HG03025 (cell line): ENCODE results near the gene CDON.
"Not testable (repeated sequence)": the region's sequence is repeated elsewhere in the genome, so short reads cannot be mapped to it uniquely, and the experiment has no call there.

Experiments used
- ATAC-seq: cut with Tn5 transposase; IDR thresholded peaks from one replicate; pipeline ENCODE4 v1.9.1; 2021; ENCODE audit warnings: mild to moderate bottlenecking, moderate library complexity; ENCODE audit not compliant: unreplicated experiment, low FRiP score

CDON gene

DNA sequence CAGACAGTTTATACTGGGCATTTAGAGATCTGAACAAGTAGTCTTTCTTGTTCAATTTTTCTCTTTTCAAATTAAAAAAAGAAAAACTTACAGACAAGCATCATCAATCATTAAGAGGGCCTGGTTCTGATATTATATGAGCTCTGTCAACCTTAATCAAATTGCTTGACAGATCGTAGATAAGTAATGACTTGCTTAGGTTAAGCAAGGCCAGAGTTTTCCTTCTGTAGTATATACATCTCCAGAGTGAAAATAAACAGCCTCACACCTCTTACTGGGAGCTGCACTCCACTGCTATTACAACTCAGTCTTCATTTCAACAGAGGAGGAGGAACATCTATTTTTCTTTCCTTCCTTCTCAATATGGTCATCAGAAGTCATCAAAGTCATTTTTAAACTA lies 13.5 kb downstream of the CDON start:
- no peak for ATAC-seq

DNA sequence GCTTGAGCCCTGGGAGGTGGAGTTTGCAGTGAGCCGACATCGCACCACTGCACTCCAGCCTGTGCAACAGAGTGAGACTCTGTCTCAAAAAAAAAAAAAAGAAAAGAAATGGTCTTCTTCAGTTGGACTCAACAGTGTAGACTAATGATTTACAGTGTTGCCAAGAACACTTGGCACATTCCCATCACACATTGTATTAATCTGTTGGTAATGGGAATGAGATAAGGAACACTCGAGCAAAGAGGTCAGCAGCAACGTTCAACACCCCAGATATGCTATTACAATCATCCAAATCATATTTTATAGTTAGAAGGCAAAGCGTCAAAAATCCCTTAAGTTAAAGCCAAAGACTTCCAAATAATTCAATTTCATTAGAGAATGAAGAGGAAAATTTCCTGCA lies 14.5 kb downstream of the CDON start:
- no peak for ATAC-seq

DNA sequence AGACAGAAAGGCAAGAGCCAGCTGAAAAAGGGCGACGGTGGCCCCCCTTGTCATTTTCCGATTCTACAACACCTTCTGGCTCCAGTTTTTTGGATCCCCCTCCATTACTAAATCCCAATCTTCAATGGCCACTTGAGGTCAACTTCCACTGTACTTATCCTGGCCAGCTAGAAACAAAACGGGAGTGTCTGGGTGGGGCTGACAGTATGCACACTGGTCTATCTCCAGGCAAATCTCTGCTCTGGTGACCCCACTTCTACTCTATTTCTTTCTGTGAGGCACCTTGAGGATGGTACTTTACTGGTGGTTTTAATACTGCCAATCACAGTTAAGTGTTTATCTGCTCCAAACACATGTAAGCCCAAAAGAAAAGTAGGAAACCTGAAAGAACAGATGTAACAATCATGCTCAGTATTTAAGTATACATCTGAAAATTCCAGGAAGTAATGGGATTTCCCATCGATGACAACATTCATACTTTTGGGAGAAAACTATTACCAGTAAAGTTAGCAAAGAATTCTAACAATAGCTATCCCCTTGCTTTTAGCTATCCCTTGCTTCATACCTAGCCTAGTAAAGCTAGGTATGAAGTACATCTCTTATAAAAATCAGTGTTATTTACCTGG lies 16.0 kb downstream of the CDON start:
- no peak for ATAC-seq

DNA sequence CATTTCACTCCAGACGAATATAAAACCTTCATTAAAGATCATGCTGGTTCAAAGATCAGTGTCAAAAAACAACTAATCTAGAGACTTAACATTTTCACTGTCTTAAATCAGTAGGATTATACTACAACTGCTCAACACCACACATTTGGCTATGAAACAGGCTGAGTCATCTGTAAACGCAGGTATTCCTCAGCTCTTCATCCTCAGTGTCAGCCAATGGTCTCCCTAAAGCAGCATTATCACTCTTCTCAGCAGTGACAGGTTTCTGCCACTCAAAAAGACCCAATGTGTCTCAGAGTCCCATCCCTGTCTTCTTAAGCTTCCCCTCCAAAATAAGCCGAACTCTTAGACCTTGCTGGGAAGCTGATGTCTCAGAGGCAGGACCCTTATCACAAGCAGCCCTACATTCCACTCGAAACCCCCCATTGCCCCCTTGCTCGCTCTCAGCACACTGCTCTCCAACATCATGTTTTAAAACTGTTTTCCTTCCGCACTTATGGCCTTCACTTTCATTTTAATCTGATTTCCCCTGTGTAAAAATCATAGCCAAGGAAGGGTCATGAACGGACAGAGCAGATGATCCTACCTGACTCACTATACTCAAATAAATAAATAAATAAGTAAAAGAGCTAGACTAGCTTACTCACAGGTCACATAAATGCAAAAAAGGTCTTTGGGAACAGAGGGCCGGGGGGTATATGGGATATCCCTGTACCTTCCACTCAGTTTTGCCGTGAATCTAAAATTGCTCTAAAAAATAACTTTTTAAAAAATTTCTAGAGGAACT lies 23.0 kb downstream of the CDON start:
- no peak for ATAC-seq

DNA sequence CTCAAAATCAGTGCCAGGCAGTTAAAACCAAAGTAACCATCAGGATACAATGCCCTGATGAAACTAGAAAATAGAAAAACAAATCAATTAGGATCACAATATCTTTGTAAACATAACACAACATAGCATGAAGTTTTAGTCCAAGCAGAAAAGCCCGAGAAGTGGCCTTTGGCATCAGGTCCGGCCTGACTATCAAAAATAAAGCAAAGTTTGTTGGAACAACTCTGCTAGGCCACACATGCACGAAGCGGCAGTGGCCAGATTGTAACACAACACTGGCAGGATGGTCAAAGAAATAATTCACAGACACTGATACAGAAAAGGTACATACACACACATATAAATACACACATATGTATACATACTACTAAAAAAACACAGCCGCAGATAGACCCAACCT lies 26.9 kb downstream of the CDON start:
- no peak for ATAC-seq

DNA sequence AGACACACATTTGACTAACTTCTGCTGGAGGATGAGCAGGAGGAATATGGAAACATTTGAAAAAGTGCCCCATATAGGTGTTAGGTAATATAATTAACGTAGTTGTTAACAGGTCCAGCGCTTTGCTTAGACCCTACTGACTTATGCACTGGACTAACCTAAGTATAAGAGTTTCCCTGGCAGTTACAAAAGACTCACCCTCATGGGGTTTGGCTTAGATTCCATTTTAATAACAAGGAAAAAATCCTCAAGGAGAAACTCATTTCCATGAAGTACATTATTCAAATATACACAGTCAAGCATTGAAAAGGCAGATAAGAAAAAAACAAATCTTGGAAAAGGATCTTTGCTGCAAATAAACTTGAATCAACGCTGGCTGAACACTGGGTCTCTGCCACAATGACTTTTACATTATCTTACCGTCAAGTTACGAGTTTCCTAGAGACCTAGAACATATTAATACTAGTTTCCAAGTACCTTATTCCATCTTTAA lies 27.7 kb downstream of the CDON start:
- no peak for ATAC-seq

DNA sequence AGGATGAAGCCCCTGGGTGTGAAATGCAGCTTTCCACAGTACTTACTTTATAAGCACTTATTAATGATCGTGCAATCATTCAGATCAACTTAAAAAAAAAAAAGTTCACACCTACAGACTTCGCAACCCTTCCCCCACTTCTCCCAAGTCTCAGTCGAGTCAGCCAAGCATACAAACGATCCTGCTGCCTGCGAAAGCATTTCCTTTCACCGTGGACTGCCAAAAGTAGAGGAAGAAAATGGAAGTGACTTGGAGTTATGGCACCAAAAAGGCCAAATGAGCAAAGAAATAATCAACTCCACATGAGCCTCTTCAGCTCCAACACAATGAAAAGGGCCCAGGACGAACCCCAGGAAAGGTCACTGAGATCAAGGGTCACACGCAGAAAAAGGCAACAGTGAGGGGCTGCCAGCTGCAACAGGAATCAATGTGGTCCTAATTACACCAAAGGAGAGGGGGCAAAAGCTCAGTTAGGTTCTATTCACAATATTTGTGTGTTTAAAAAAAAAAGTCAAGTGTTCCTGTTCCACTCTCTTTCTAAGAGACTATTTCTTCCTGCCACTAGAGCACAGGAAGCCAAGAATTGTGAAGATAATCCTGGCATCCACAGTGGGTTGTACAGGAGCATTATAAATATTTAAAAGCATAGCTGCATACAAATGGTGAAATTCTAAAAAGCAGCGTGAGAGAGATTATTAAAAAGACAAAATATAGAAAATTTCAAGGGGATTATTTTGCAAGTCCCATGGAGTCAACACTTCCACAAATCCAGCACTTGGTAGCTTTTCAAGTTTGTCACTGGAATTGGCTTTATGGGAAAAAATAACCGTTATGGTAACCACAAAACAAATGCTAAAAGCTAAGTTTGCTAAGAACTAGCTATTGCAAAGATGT lies 28.4 kb downstream of the CDON start:
- ATAC-seq: no peak

DNA sequence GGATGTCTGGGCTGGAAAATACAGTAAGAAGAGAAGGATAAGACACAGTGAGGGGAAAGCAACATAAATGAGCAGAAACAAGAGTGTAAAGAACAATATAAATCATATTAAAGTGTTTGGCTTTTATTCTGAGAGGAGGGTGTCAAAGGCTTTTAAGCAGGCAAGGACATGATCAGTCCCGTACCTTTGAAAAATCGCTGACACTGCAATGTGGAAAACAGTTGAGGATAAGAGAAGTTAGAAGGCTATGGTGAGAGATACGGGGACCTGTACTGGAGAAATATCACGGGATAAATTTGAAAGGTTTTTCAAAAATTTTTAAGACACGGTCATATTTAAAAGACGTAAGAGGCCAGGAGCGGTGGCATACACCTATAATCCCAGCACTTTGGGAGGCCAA lies 30.3 kb downstream of the CDON start:
- ATAC-seq: no peak

DNA sequence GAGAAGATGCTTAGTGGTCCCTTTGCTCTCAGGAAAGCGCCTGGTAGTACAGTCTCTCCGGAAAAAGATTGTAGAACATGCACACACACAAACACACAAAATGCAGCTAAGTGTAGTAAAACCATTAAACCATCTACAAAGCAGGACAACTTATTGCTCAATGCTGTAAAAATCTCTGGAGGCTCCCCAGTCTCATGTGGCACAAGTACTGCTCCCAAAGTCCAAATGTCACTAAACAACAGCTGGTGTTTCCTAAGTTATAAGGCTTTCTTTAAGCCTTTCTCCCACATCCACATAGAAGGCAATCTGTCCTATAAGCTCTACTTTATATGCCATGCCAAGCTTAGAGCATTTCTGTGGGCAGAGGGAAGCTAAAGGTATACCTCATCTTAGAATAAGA lies 32.9 kb downstream of the CDON start:
- ATAC-seq: no peak

DNA sequence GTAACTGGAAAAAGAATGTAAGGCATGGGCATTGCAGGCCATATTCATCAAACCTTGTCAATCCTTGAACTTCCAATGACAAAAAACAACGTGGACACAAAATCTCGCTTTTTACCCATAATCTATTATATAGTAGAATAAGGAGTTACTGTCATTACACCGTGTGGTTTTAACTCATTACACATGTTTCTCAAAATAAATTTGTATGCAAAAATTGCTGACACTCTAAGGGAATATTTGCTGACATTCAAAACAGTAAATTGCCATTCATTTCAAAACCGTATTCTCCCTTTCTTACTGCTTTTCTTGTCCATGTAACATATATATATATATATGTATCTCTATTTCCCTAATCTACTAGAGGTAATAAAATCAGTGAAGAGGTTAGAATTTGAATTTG lies 33.4 kb downstream of the CDON start:
- no peak for ATAC-seq

DNA sequence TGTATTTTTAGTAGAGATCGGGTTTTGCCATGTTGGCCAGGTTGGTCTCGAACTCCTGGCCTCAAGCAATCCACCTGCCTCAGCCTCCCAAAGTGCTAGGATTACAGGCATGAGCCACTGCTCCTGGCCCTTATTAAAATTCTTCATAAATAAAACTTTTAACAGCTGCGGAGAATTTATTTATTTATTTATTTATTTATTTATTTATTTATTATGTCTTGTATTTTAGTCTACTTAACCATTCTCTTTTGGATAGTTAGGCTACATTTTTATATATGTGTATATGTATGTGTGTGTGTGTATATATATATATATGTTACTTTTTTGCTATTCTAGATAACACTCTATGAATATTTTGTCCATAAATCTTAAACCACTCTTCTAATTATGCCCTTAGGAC lies 34.1 kb downstream of the CDON start:
- ATAC-seq: not testable (repeated sequence)

DNA sequence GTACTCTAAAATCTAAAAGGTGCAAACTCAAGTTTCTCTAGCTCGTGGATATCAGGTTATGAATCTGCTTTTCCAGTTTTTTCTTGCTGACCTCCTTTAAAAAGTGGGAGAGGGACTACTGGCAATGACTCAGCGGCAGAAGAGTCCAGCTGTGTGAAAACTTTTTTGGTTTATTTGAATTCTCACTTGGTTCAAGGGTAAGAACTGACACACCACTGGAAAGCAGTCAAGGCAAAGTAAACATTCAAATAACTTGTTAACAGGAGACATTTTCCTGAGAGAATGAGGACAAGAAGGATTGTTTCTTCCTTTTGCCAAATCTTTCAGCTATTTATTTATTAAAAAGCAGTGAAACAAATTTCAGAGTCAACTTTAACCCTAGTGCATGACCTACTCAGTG lies 36.1 kb downstream of the CDON start:
- no peak for ATAC-seq

DNA sequence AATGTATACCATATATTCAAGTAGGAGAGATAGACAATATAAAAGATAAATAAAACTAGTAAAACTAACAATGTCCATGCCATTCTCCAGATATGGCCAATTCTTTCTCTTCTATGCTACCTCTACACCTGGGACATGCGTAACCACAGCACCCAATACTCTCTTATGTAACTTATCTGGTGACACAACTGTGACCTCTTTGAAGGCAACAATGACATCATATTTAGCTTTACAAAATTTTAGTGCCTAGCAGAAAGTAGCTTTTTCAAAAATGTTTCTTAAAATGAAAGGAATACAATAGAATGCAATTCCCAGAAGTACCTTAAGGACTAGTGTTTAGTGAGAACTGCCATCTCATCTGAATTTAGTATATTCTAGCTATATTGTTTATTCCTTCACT lies 36.8 kb downstream of the CDON start:
- ATAC-seq: no peak

DNA sequence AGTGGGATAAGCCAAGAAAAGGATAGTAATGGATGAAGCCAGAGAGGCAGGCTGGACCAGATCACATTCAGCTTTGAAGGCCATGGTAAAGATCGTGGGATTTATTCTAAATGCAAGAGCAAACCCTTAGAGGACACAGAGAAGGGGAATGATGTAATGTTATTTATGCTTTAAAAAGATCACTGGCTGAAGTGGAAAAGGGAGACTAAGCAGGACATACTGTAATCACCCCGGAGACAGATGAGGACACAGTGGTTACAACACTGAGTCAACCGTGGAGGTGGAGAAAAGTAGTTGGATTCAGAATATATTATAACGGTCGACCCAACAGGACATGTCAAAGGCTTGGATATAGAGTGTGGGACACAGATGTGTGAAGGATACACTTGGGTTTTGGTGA lies 38.5 kb downstream of the CDON start:
- no peak for ATAC-seq

DNA sequence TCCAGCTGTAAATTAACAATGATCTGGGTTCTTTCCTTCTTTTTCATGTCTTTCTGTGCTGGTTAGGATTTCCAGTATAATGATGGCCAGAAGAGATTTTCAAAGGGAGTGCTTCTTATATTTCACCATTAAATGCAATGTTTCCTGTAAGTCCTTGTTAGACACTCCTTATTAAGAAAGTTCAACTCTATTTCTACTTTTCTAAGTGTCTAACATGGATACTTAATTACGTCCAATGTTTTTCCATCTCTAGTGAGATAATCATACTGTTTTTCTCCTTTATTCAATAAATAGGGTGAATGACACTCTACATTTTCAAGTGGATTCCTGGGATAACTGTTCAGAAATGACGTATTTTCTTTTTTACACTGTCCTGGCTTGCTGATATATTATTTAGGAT lies 49.8 kb downstream of the CDON start:
- ATAC-seq: no peak

DNA sequence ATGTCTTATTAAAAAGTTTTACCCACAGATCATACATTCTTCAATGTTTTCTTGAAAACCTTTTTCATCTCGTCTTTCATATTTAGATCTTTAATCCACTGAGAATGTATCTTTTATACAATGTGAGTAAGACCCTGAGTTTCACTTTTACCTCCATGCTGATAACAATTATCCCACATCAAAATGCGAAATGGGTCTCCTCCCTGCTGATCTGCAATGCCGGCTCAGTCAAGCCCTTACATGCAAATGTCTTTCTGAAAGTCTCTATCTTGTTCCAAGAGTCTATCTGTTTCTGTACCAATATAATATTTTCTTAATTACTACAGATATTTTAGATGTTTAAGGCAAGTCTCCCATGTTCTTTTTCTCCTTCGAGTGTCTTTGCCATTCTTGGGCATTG lies 50.9 kb downstream of the CDON start:
- no peak for ATAC-seq

DNA sequence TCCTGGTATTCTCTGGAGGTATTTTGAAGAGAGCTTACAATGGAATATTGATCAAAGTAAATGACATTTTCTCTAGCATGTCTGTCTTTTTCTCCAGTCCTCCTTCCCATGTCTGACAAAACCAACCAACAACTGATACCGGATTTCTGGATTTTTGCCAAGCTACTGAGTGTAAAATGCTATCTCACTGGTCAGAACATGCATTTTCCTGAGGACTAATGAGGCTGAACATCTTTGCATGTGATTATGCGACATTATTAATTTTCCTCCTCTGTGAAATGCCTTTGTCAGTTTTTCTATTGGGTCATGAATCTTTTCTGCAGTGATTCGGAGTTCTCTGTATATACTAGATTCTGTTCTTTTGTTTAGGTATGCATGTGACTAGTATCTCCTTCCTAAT lies 51.4 kb downstream of the CDON start:
- ATAC-seq: no peak

DNA sequence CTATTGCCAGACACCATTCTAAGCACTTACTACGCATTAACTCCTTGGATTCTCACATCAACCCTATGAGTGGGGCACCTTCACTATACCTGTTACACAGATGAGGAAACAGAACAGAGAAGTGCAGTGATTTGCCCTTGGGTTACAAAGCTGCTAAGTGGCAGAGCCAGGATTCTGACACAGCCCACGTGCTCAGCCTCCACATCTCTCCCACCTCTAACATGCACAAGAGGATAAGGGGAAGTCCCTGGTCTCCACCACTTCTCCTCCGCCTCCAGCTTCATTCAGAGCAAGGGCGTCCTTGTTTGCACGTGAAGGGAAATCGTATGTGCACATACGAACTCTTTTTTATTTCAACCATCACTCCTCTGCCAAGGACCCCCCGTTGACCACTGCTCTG lies 53.7 kb downstream of the CDON start:
- no peak for ATAC-seq

DNA sequence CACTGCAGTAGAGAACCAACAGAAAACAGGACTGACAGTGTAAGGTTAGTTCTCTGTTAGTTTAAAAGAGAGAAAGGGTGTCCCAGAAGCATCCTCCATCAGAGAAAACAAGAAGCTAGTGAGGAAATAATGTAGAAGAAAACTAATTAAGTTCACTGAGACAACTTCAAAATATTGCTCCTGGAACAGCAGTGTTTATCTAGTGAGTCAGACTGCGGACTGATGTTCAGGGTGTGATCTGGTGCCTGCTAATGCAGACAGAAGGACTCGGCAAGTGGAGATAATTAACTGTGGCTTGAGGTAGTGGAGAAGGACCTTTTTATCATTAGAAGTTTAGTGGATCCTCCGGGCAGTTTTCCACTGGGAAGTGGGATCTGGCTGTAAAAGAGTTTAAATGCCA lies 55.4 kb downstream of the CDON start:
- ATAC-seq: no peak

DNA sequence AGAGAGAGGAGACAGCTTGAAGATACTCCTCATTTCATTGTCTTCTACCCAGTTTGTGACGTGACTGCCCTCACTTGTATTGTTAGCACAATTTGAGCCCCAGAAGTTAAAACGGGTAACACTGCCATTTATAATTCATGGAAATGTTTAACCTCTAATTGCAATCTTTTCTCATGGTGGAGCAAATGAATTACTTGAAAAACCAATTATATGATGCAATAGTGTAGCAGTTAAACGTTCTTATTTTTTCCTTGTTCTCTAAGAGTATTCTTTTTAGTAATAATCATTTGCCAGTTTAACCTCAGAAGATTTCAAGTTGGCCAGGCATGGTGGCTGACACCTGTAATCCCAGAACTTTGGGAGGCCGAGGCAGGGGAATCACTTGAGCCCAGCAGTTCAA lies 56.6 kb downstream of the CDON start:
- no peak for ATAC-seq

DNA sequence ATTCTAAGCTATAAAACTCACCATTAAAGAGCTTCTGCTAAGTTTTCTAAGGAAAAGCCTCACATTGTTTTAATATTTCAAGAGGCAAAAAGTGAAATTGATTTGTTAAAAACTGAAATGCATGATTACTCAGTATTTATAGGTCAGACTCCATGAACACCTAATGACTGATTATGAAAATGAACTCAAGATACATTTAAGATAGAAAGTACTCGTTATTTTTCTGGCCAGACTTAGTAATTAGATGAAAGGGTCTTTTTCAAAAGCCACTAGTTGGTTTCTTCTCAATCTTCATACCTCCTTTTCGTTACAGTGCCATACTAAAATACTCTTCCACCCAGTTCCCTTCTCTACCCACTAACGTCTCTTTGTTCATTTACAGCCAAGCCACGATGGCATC lies 60.5 kb downstream of the CDON start:
- ATAC-seq: no peak
